Raji (cell line): ENCODE data around the gene CRYAA.

Experiments used
- POLR2A ChIP-seq: IDR thresholded peaks from 2 replicates; pipeline ENCODE4 v1.6.1; 2011; ENCODE audit warnings: low read depth, low read length, control low read depth; ENCODE audit not compliant: insufficient read depth

The CRYAA gene

DNA sequence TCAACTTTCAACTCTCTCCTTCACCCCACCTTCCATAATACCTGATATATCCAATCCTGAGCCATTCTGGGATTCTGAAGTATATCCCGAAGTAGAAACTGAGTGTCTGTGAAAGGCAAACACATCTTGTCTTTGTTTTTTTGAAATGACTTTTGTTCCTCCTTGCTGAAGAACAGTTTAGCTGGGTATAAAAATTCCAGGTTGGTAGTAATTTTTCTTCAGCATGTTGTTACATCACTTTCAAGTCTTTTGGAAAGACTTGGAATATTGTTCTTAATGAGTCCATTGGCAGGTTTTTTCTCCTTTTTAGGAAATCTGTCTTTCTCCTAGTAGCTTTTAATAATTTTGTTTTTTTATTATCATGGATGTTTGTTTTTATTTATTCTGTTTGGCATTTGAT lies 32.7 kb downstream of the CRYAA start:
- no peak for TF ChIP-seq POLR2A

GRCh38 chr21:43203591-43203990 lies 34.8 kb downstream of the CRYAA start:
- TF ChIP-seq POLR2A = no peak

GRCh38 chr21:43204638-43205037 lies 35.8 kb downstream of the CRYAA start:
- no peak for TF ChIP-seq POLR2A

DNA sequence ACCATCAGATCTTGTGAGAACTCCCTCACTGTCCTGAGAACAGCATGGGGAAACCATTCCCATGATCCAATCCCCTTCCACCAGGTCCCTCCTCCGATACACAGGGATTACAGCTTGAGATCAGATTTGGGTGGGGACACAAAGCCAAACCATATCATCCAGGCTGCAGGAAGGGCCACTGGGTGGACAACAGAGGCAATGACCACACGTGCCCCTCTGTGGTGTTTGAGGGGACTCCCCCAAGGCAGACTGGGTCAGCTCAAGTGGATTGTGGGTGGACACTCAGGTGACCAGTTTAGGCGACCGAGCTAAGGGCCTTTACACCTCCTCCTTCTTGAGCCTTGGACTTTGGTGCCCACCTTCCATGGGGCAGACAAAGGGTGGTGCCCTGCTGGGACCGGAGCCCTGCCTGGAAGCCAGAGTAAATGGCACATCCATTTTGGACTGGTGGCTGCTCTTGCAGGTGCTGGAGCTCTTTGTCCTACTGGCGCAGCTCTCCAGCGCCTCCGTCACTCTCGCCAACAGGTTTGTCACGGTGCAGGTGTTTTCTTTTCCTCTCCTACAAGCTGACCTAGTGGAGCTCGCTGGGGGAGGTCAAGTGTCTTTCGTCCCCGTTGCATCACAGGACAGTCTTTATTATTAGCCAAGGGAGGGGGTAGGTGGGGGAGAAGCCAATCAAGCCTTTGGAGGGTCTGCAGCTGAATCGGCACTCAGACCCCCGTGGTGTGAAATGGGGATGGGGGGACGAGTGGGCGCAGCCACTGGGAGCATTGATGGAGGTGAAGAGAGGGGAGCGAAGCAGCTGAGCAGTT lies 37.6 kb downstream of the CRYAA start:
- TF ChIP-seq POLR2A = no peak

DNA sequence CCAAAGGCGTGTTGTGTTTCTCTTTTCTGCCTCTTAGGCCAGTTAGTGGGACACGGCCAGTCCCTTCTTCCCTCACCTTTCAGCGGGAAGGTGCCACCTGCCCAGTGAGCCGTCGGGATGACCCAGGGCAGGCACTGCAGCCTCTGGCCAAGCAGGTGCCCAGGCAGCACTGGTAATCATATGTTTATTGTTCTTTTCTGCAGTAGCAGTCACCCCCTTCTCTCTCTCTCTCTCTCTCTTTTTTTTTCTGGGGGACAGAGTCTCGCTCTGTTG lies 38.2 kb downstream of the CRYAA start:
- no peak for TF ChIP-seq POLR2A

GRCh38 chr21:43207868-43208267 lies 39.1 kb downstream of the CRYAA start:
- no peak for TF ChIP-seq POLR2A

GRCh38 chr21:43208561-43209332 lies 39.9 kb downstream of the CRYAA start:
- no peak for TF ChIP-seq POLR2A

- TF ChIP-seq POLR2A = no peak
These were observed 41.0 kb downstream of the CRYAA start for GRCh38 chr21:43209575-43210453.

GRCh38 chr21:43210454-43211071 lies 41.8 kb downstream of the CRYAA start:
- TF ChIP-seq POLR2A = no peak

- no peak for TF ChIP-seq POLR2A
These were observed 42.4 kb downstream of the CRYAA start for GRCh38 chr21:43211072-43211759.

GRCh38 chr21:43211760-43212115 lies 42.9 kb downstream of the CRYAA start:
- no peak for TF ChIP-seq POLR2A
